Measurements from ENCODE around the gene RUNX2.
"Not testable (repeated sequence)": the region's sequence is repeated elsewhere in the genome, so short reads cannot be mapped to it uniquely, and the experiment has no call there.

RUNX2 gene

DNA sequence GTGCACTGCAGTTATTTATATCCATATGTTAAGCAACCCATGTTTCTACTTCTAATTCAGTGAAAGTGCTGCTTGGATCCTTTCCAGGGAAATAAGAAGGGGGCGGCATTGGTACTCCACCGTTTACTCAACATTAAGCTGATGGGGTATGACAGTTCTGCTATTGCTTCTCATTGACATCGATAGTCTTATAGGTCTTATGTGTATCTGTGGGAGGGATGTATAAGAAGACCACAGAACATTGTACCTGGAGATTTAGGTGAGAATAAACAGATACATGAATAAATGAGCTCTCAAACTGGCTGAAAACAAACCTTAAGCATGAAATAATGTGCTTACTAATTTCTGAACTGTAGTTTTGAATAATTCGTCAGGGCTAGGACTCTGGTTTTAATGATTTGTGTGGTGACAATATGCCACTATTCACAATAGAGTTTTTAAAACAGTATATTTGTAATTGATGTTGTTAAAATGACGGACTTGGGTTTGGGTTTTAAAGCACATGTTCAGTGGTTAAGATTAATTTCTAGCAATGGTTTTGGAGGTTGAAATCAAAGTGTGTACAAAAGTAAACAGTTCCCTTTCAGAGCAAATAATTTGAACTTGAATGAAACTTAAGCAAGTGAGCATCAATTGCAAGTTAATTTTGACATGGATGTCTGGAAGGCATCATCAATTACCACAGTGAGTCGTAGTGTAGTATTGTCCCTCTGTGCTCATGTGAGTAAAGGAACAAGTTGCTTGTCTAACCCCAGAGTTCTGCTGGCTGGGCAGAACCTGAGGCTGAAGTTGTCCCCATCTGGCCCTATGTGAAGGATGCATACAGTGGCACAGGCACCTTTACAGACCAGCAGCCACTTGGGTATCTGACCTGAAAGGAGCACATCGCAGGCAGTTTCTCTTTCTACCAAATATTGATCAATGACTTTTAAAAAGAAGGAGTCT, 134.3 kb downstream of the RUNX2 start:
- DNase-seq, result no peak

DNA sequence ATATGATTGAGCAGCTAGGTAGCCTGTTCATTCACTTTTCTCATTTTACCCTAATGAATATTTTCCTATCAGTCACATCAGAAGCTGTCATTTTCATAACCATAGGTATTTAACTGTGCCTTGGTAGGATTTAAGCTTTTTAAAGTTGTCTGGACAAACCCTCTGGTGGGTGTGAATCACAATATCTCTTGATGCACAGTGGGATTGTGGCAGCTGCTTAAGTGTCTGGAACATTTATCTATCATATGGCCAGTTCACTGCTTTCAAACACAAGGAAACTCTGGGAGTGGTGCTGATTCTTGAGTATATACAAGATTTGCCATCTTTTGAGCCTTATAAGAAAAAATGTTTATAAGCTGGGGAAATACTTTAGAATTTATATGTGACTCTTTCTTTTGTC, 136.6 kb downstream of the RUNX2 start:
- no peak for DNase-seq

DNA sequence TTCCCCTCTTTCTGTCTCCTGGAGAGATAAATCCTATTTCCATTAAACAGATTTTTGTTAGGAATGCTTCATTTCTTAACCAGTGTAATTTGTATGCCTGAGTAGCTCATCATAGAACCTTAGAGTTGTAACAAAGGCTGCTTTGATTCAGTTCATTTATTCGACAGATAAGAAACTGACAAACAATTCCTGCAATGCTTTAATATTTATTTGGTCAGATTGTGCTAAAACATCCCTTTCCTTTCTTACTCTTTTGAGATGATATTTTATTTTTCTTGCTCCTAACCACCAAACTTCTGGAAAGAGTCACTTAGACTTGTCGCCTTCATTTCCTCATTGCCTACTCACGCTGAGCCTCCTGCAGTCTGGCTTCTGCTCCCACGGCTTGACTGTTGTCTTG, 138.6 kb downstream of the RUNX2 start:
- no peak for DNase-seq

DNA sequence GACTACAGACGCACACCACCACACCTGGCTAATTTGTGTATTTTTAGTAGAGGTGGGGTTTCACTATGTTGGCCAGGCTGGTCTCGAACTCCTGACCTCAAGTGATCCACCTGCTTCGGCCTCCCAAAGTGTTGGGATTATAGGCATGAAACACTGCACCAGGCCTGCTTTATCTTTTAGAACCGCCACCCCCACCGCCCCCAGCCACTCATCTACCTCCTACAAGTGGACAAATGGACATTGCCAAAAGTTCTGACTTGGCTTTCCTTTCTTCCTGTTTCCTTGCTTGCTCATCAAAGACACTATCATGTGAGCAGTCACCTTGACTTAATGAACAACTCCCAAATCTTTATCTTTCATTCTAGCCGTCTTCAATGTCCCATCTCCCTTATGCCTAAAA, 139.3 kb downstream of the RUNX2 start:
- DNase-seq, result not testable (repeated sequence)

DNA sequence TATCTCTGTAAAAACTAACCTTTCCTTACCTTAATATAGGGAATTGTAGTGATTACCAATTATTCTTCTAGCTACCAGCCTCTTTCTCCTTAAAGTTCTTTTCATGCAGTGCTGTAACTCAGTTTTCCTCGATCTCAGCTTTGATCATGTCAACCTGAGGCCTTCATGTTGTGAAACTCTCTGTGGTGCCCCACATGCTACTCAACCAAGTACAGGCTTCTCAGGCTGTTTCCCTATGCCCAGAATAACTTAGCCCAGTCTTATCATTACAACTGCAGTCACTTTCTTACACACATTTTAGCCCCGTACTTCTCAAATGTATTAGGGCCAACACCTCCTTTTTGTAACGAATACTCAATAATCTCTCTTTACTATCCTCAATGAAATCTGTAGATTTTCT, 139.7 kb downstream of the RUNX2 start:
- DNase-seq, result no peak

DNA sequence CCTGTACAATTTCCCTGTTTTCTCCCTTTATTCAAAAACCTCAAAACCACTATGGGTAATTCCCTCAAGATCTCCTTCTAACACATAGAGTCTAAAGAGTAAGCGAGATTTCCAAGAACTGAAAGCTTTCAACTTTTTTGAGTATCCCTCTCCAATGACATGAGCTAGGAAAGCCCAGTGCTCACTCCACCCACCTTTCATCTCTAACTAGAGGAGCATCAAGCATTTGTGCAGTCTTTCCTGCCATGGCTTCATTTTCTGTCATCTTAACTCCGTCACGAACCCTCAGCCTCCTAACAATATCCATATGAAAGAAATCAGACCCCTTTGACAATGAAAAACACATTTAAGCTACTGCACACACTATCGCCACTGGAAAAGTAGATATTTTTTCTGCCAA, 141.5 kb downstream of the RUNX2 start:
- no peak for DNase-seq

DNA sequence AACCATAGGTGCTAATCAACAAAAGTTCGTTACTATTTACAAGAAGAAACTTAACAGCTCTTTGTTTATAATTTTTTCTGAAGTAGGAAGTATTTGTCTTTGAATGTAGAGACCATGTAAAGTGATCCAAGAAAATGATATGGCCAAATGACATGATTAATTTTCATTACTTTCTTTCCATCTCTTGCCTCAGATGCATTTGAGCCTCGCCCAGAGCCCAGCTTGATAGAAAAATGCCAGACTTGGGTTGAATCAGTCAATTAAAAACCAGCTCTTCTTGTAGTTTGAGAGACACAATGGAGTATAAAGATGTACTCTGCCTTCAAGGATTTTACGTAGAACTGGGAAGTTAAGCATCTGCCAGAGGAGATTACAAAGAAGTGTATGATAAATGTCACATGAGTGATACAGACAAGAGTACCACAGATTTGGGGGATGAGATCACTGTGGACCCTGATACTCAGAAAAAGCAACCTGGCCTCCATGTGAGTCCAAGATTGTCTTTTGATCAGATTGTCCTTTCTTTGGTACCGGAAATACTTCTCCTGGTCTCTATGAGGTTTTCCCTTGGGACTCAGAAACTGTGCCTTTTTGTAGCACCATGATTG, 142.1 kb downstream of the RUNX2 start:
- no peak for DNase-seq

DNA sequence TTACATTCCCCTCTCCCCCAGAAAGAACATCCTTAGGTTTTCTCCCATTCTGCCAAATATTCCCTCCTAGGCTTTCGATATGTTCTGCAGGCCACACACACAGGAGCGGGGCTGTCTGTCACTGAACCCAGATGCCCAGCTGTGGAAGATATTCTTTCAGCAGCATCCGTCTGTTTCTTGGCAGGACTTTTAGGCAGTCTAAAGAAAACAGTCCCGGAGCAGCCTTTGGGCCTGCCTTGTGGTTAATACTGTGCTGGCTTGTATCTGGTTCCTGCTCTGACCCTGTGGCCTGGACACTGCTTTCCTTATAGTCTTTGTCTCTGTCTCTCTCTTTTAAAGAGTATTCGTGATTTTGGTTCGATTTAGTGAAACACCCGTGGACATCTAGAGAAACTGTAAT, 144.3 kb downstream of the RUNX2 start:
- no peak for DNase-seq

DNA sequence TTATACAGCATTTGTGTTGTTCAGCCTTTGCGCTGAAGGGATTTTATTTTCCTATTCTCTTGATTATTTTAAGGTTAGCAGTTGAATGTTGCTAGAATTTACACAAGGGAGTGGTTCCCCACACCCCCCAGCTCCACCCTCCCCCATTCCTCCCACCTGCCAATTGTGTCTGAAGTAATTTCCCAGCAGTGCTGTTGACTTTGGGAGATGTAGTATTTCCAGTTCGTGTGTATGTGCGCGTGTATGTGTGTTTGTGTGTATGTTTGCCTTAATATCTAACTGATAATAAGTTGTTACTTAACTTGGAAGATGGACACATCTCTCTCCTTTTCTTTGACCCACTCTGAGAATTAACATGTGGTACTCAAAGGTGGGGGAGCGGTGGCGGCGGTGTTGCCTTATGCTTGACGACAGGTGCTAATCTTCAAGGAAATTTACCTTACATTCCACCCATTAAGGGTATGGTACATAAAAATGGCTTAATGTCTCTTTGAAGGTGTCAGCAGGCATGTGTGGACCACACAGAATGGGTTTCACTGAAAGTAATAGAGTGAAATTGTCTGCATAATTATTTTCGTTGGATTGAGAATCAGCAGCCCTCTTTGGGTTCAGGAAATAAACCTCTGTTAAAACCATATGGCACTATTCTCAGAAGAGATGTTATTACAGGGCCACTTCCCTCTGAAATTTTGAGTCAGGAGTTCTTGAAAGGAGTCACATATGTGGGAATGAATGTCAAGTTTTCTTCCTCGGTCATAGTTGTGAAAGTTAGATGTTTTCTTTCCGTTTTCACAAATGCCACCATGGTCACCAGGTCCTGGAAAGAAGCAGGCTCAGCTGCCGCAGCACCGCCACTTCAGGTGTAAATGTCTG, 145.2 kb downstream of the RUNX2 start:
- no peak for DNase-seq

DNA sequence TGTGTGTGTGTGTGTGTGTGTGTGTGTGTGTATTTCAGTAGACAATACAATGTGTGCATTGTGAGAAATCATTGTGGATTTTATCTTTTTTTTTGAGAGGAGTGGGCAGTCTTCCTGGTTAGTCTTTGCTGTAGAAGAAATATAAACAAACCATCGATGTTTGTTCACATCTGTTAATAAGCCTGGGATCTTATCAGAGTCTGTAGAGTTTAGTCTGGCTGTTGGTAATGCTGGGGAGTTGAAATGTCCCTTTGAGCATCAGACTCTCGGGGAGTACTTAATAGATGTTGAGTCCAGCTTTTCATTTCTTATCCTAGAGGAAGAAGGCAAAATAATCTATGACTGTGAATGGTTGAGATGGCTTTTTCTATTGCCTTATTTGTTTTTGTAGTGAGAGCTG, 146.2 kb downstream of the RUNX2 start:
- DNase-seq, result no peak

DNA sequence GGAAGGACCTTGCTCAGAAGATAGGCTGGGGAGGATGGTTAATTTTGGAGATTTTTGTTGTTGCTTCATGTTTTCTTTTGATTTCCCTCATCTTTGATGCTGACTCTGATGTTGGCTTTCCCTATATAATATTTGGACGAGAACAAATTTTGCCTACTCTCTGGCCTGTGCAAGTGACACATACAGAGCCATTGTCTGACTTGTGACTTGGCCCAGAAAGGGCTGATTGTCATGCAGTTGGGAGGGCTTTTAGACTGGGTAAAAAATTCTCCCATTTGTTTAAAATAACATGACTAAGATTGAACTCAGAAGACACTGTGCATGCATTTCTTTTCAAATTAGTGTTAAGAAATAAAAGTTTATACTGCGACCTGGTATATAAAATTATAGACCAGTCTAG, 148.2 kb downstream of the RUNX2 start:
- no peak for DNase-seq

DNA sequence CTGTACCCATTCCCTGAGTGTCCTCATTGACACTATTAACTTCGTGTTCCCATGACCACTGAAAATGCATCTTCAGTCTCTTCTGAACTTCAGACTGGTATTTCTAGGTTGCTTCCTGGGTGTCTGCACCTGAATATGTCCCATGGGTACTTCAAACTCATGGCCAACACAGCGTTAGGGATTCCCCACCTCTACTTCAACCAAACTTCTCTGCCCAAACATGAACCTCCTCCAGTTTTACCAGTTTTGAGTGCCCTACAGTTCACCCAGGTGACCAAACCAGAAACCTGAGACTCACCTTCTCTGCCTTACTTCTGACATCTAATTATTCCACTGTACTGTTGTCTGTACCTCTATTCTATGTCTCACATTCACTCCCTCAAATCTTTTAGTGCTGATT, 149.1 kb downstream of the RUNX2 start:
- DNase-seq, result no peak

DNA sequence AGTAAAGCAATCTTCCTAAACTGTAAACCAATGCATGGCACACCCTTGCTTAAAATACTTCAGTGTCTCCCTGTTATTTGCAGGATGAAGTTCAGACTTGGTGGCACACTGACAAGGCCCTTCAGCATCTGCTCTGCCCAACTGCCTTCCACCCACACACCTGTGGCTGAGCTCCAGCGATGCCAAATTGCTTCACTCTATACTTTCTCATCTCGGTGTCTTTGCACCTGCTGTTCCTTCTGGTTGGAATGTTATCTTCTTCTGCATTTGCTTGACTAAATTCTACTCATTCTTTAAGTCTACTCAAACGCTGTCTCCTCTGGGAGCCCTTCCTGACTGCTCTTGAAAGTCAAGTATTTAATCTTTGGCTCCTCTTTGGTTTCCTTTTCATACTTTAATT, 149.7 kb downstream of the RUNX2 start:
- DNase-seq, result no peak

DNA sequence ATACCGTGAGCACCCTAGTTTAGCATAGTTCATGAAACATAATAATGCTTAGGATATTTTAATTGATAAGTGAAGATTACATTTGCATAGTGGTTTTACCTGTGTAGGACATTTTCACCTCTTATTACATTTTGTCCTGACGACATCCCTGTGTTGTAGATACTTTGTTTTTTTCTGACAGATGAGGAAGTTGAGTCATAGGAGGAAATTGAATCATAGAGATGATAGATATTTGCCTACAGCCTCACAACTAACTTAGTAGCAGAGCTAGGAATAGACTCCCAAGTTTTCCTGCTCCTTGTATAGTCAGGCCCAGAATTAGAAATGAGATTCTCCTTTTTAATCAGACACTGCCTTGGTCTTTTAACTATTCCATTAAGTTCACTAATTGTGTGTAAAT, 150.1 kb downstream of the RUNX2 start:
- DNase-seq, result no peak

DNA sequence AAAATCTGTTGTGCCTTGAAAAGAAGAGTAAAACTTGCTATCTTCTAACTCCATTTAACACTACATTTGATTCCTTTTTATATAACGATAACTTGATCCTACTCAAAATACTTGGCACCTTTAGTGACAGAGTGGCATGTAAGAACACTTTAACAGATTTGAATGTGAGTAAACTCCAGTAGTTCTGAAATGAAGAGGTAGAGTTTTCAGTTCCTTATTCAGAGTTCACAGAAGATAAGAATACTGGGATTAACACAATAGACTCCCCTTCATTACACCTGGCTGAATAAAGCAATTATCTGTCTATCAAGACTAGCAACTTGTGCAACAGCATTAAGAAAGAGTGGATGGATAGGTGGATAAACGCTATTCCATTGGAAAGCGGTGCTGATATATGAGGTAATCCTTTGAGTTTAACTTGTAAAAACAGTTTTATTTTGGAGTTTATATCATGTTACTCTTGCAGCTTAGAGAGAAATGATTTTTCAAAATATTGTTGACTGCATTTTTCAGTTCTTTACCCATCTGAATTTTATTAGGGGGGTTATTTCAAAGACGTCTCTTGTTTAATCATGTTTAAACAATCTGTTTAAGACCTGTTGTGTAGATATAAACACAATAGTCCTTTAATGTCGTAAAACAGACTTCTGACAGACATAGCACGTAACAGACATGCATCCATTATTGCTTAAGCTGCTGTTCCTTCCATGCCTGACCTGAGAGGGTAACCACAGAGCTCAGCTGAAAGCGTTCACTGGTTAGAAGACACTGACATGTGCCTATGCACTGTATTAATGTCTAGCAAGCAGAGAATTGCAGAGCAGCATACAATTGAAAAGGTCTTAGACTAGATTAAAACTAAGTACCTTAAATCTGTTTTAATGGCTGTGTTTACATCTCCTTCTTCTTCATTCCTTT, 152.0 kb downstream of the RUNX2 start:
- no peak for DNase-seq

DNA sequence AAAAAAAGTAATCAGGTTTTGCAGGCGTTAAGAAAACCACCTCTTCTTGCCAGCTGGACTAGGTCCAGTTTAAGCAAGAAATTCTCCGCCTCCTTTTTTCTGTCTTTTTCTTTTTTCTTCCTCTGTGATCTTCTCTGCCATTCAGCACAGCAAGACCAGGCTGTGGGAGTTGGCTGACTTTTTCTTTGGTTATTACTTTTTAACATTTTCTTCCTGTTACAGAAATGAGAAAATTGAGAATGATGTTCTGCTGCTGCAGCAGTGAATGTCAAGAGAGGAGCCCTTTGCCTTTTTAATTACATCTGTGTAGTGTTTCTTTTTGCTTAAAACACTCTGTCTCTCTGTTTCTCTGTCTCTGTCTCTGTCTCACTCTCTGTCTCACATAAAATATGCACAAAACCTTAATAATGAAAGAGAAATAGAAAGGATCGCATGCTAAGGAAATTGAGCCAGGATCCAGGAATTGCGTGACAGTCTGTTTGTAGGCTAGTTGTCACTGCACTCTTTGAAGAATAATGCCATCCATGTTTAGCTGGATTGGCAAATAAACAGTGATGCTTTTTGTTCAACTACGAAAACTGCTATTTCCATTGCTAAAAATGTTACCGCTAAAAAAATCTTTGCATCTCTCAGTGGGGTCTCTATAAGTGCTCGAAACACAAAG, 152.8 kb downstream of the RUNX2 start:
- no peak for DNase-seq

DNA sequence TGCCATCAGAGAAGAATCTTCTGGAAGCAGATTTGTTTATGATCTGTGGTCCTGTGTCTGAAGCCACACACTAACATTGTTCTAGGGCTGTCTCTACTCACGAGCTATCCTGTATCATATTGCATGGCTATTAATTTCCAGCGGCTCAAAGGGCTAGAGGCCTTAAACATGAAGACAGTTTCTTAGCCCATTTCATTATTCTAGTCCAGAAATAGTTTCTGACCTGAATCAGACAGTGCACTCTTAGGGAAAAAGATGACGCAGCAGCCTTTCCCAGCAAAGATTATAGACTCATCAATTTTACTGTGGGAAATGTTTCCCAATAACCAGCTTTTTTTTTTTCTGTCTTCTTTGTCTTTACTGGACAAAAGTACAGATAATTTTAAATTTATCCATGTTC, 154.9 kb downstream of the RUNX2 start:
- no peak for DNase-seq

DNA sequence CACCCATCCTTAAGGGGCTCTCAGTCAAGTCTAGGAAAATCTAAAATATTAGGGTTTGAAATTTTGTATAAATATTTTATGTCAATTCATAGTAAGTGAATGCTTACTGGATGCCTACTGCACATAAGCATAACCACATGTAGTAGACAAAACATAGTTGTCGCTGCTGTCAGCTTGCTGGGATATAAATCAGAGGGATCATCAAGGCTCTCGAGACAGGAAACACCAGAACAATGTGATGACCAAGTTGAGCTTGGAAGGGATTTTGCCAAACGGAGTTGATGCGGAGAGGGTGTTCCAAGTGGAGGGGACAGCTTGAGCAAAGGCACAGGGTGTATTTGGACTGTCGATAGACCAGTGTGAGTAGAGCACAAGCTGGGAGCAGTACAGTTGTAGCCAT, 155.4 kb downstream of the RUNX2 start:
- no peak for DNase-seq

DNA sequence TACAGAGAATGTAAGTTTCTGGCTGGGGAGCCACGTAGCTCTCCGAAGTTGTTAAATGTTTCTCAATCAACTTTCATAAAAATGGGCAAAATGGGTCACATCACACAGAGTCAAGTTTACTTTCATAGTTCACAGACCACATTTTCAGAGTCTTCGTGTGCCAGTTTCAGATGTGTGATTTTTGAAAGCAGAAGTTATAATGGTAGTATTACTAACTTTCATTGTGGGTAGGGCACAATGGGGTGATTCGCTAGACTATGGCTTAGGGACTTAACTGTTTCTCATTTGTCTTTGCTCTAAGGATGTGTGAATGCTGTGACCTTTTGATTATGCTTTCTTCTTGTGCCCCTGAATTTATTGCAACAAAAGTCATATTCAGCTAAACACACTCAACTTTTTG, 158.6 kb downstream of the RUNX2 start:
- DNase-seq, result no peak

DNA sequence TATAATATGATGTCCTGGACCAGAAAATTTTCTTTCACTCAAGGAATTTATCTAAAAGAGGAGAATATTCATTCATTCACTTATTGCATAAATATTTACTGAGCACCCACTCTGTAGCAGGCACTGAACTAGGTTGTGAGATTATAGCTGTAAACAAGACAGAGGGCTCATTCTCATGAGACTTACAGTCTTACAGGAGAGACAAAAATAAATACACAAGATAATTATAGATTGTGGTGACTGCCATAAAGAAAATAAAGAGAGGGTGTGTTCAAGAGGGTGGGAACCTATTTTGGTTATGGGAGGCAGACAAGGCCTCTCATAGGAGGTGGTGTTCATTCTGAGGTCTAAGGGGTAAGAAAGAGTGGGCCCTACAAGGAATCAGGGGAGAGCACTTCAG, 159.5 kb downstream of the RUNX2 start:
- DNase-seq, result no peak

DNA sequence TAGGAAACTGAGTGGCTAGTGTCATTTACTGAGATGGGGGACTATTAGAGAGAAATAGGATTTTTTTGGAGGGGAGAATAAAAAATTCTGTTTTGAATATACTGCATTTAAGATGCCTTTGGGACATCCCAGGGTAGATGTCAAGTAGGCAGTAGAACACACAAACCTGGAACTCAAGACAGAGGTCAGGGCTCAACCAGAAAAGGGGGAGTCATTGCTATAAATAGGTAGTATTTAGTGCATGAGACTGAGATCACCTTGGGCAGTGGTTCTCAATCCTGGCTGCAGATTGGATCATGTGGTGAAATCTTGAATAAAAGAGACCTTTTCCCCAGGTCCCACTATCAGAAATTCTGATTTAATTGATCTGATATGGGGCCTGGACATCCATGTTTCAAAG, 160.1 kb downstream of the RUNX2 start:
- DNase-seq, result no peak

DNA sequence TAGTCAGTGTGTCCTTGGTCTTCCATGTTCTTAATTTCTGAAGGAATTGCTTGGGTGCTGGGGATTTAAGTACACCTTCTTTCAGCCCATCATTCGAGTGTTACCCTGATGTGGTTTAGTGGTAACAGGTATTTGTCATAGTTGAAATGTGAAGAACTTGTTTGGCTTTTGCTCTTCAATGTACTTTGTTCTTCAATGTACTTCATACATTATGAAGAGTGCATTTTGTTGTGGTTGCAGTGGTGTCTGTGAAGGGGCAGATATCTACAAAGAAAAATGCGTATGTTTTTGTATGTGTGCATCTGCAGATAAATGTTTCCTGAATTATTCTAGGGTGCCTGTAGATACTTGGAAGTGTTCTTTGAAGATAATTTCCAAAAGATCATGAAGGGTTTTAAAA, 160.8 kb downstream of the RUNX2 start:
- DNase-seq, result no peak

Measured in NCI-H187 treated with DMSO at 0.1 percent for 48 hours (cell line).